GM23248 (cell line): Measurements from ENCODE around the gene PRELP. TPM values are rescaled to one million over a fixed set of nuclear protein-coding genes. Genes with fewer than 3 reads are reported as not detected.

Experiments used
- DNase-seq: peaks from one replicate; pipeline ENCODE4 v3.0.0-alpha.2; 2015
- H2AFZ ChIP-seq: fragments of 200-600 bp; sonication (generic); 2 replicates; pipeline ENCODE4 v1.6.1; 2016; ENCODE audit warnings: antibody characterized with exemption
- H3F3A ChIP-seq: fragments of 200-600 bp; sonication (generic); 2 replicates; pipeline ENCODE4 v1.6.1; 2016; ENCODE audit warnings: mild to moderate bottlenecking, antibody characterized with exemption, mixed run types; ENCODE audit not compliant: insufficient read depth
- H3K27ac ChIP-seq: fragments of 200-600 bp; sonication (generic); 2 replicates; pipeline ENCODE4 v1.5.1; 2016; ENCODE audit warnings: mild to moderate bottlenecking
- H3K27me3 ChIP-seq: fragments of 200-600 bp; sonication (generic); replicated peaks from 2 replicates; pipeline ENCODE4 v1.6.1; 2016; ENCODE audit warnings: mild to moderate bottlenecking; ENCODE audit not compliant: insufficient read depth
- H3K36me3 ChIP-seq: fragments of 200-600 bp; sonication (generic); 2 replicates; pipeline ENCODE4 v1.6.1; 2016; ENCODE audit warnings: low read depth, mild to moderate bottlenecking
- H3K4me1 ChIP-seq: fragments of 200-600 bp; sonication (generic); 2 replicates; pipeline ENCODE4 v1.6.1; 2016; ENCODE audit warnings: mild to moderate bottlenecking; ENCODE audit not compliant: insufficient read depth
- H3K4me2 ChIP-seq: fragments of 200-600 bp; sonication (generic); one replicate; pipeline ENCODE4 v1.6.1; 2016; ENCODE audit warnings: mild to moderate bottlenecking; ENCODE audit not compliant: unreplicated experiment
- H3K4me3 ChIP-seq: fragments of 200-600 bp; sonication (generic); 2 replicates; pipeline ENCODE4 v1.5.1; 2016; ENCODE audit warnings: mild to moderate bottlenecking
- H3K79me2 ChIP-seq: fragments of 200-600 bp; sonication (generic); 2 replicates; pipeline ENCODE4 v1.6.1; 2016; ENCODE audit warnings: mild to moderate bottlenecking; ENCODE audit not compliant: insufficient read depth
- H3K9ac ChIP-seq: fragments of 200-600 bp; sonication (generic); 2 replicates; pipeline ENCODE4 v1.6.1; 2016; ENCODE audit warnings: mild to moderate bottlenecking
- H3K9me2 ChIP-seq: fragments of 200-600 bp; sonication (generic); 2 replicates; pipeline ENCODE4 v1.6.1; 2016; ENCODE audit warnings: mixed run types, mild to moderate bottlenecking, moderate library complexity; ENCODE audit not compliant: insufficient read depth
- H3K9me3 ChIP-seq: fragments of 200-600 bp; sonication (generic); one replicate; pipeline ENCODE4 v1.6.1; 2017; ENCODE audit warnings: low read depth
- H4K20me1 ChIP-seq: fragments of 200-600 bp; sonication (generic); 2 replicates; pipeline ENCODE4 v1.6.0; 2016; ENCODE audit not compliant: insufficient read depth
- EZH2 ChIP-seq: fragments of 200-600 bp; sonication (generic); IDR thresholded peaks from 2 replicates; pipeline ENCODE4 v1.6.1; 2018; ENCODE audit warnings: antibody characterized with exemption, mild to moderate bottlenecking; ENCODE audit not compliant: insufficient read depth, poor library complexity, severe bottlenecking
- EZH2phosphoT487 ChIP-seq: fragments of 200-600 bp; sonication (generic); IDR thresholded peaks from 2 replicates; pipeline ENCODE4 v1.6.1; 2018; ENCODE audit warnings: antibody characterized with exemption, moderate library complexity, mild to moderate bottlenecking, low read depth; ENCODE audit not compliant: insufficient read depth
- WGBS, 2 experiments: methylation state at CpG; one replicate each; pipeline ENCODE4 v1.1.6; 2015 to 2017; ENCODE audit warnings: low lambda C conversion rate in 2 of 2, low coverage in 1 of 2; ENCODE audit errors: missing lambda C conversion rate in 2 of 2; 5-methylcytosine and 5-hydroxymethylcytosine counted together
- in situ Hi-C: fragments of 300-500 bp; cut with MboI; formaldehyde crosslinking; loops from 2 replicates; pipeline ENCODE4 v1.15.0; 2020
- polyA plus RNA-seq: library from polyadenylated mRNA; unstranded; fragments of >200 nt; fragmentation: Nextera tagmentation; extraction: Ambion mirVana; gene quantifications from 2 replicates; pipeline ENCODE4 v1.2.1, GENCODE V29; 2016
- total RNA-seq: library from RNA; depleted of rRNA; stranded (reverse); fragments of >200 nt; shearing (Covaris generic); gene quantifications from 2 replicates; pipeline ENCODE4 v1.2.3, GENCODE V29; 2014

The PRELP gene
- total and polyA plus RNA-seq, 2 experiments from 2014 or later: 0.32 to 1.6 TPM

GRCh38 chr1:203504400-203505250 is 29.0 kb downstream of the PRELP start:
- Histone ChIP-seq H3K4me1 (peaks cover 16% of the 10 kb centered on the region; the same call in 1 of the 2 replicates), H3K9ac (no peak overlapping the region), H3K4me2 (no peak overlapping the region), H2AFZ (peak overlapping the region; percentile 66), H3K27me3 (no peaks in the 10 kb centered on the region), H3K27ac (no peak overlapping the region), H4K20me1 (no peaks in the 10 kb centered on the region), H3K9me3 (no peaks in the 10 kb centered on the region), H3K79me2 (no peaks in the 10 kb centered on the region), H3K9me2 (no peaks in the 10 kb centered on the region), H3F3A (no peaks in the 10 kb centered on the region), H3K36me3 (no peaks in the 10 kb centered on the region), H3K4me3 (no peak overlapping the region)
- TF ChIP-seq EZH2 (no peak), EZH2phosphoT487 (no peak)
- in situ Hi-C loops: no loop called here
- DNase-seq: peak; percentile 88
- 28 to 30% methylated on average over 11 to 12 of the region's 12 CpGs for WGBS, 2 experiments

GRCh38 chr1:203505526-203506204 is 30.1 kb downstream of the PRELP start:
- Histone ChIP-seq H3K4me1 (peaks cover 16% of the 10 kb centered on the region; the same call in 1 of the 2 replicates), H3K9ac (no peak overlapping the region), H3K27me3 (no peaks in the 10 kb centered on the region), H3K27ac (no peak overlapping the region), H3K4me2 (no peak overlapping the region), H3K36me3 (no peaks in the 10 kb centered on the region), H3K9me3 (no peaks in the 10 kb centered on the region), H3K4me3 (no peak overlapping the region), H2AFZ (no peak overlapping the region), H3K9me2 (no peaks in the 10 kb centered on the region), H3F3A (no peaks in the 10 kb centered on the region), H3K79me2 (no peaks in the 10 kb centered on the region), H4K20me1 (no peaks in the 10 kb centered on the region)
- TF ChIP-seq EZH2: no peak
- TF ChIP-seq EZH2phosphoT487: no peak
- DNase-seq: peak; percentile 23
- WGBS, 2 experiments: 80 to 88% methylated on average over 8 of the region's 8 CpGs
- in situ Hi-C loops: no loop called here

DNA sequence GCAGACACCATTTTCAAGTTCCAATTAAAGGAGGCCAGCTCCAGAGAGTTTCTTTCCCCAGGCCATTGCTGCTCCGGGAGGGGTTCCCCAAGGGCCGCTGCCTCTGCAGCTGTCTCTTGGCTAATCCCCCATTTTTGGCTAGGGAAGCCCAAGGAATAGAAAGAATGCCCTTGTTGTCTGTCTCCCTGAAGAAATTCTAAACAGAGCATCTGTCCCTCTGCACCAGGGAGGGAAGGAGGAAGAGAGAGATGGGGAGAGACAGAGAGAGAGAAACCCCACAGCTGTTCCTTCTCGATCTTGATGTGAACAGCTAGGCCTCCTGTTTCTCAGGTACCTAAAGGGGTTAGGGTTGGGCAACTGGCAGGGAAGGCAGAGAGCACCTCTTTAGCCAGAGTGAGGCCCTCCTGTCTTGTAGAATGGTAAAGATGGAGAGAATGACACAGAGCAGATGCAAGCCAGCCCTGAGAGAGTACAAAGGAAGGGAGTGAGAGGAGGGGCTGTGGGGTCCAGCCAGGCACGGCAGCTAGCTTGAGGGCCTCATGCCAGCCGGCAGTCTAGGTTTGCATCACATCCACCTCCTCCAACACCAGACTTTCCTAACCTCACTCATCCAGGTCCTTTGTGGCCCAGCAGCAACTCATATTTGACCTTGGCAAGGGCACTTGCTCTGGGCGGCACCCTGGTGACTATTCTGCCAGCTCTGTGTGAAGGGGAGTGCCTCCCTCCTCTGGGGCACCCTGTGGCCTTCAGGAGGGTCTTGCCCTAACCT is 31.4 kb downstream of the PRELP start:
- Histone ChIP-seq H3K4me2 (no peak overlapping the region), H4K20me1 (no peaks in the 10 kb centered on the region), H3K79me2 (no peaks in the 10 kb centered on the region), H3K9me2 (no peaks in the 10 kb centered on the region), H3K27me3 (no peaks in the 10 kb centered on the region), H3F3A (no peaks in the 10 kb centered on the region), H3K9ac (no peak overlapping the region), H3K27ac (no peak overlapping the region), H3K36me3 (no peaks in the 10 kb centered on the region), H2AFZ (no peak overlapping the region), H3K4me3 (no peak overlapping the region), H3K4me1 (peaks cover 22% of the 10 kb centered on the region), H3K9me3 (no peaks in the 10 kb centered on the region)
- in situ Hi-C loops: no loop called here
- no peak for TF ChIP-seq EZH2phosphoT487
- no peak for TF ChIP-seq EZH2
- peak; percentile 37 for DNase-seq
- WGBS, 2 experiments: 68 to 69% methylated on average over 6 of the region's 6 CpGs

DNA sequence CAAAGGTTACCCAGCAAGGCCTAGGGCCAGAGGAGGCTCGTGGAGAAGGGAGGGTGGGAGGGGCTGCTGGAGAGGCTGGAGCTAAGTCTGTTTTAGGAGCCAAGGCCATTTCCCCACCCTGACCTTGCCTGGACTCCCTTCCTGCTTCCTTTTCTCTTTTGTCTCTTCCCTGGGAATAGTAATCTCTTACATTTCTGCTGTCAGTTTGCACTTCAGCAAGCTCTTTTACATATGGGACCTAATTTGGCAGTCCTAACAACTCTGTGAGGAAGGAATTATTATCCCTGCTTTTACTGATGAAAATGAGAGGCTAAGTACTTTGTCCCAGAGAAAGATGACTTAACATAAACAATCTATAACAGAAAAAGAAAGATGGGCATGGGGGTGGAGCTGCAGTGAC is 32.2 kb downstream of the PRELP start:
- 27 to 38% methylated on average over 1 of the region's 1 CpG for WGBS, 2 experiments
- Histone ChIP-seq H3K9me3 (no peaks in the 10 kb centered on the region), H3K79me2 (no peaks in the 10 kb centered on the region), H3K27ac (no peak overlapping the region), H3K4me3 (no peak overlapping the region), H3K9ac (no peak overlapping the region), H3K36me3 (no peaks in the 10 kb centered on the region), H3K27me3 (no peaks in the 10 kb centered on the region), H3K9me2 (no peaks in the 10 kb centered on the region), H3K4me1 (peaks cover 29% of the 10 kb centered on the region), H3K4me2 (no peak overlapping the region), H4K20me1 (no peaks in the 10 kb centered on the region), H2AFZ (no peak overlapping the region), H3F3A (peaks cover 4% of the 10 kb centered on the region)
- in situ Hi-C loops: no loop called here
- DNase-seq: no peak
- TF ChIP-seq EZH2phosphoT487: no peak
- TF ChIP-seq EZH2: no peak
